ENCODE data around the gene CTNNA1. TPM values are rescaled to one million over a fixed set of nuclear protein-coding genes. Genes with fewer than 3 reads are reported as not detected.

Gene CTNNA1
- total and polyA plus RNA-seq, 2 of the 8 experiments (the other 6 are each of a cell fraction or from before 2014, with no cell fraction given) = 115 to 349 TPM

- H3K14ac ChIP-seq (ENCODE audit: insufficient read length) = no peak overlapping the region
- 0 out of 7 replicates have a peak, but pooled peaks cover 0 to 2% (median 0%) of the 10 kb centered on the region in 4 experiments for H3K4me1 ChIP-seq (replicated peaks in 1 of 4; ENCODE audit: control insufficient read depth in 3 of 4, insufficient read depth in 4 of 4, low read length in 3 of 4)
- FAIRE-seq (no peak), DNase-seq (ENCODE audit: low read depth in 1 of 2, low spot score in 2 of 2) (no peak)
- H2BK12ac ChIP-seq (ENCODE audit: low read depth, low read length) = no peak overlapping the region
- H3K79me1 ChIP-seq (ENCODE audit: low read depth, low read length) = no peaks in the 10 kb centered on the region
- ChIA-PET CTCF (ENCODE audit: partially characterized antibody) (no interaction called here), POLR2A (ENCODE audit: partially characterized antibody) (no interaction called here)
- no peak overlapping the region for H2BK20ac ChIP-seq (ENCODE audit: low read length)
- H3K23ac ChIP-seq (ENCODE audit: insufficient read length) = no peak overlapping the region
- no peak overlapping the region for H4K5ac ChIP-seq (ENCODE audit: insufficient read length, low read depth, low read length)
- H3K27ac ChIP-seq (ENCODE audit: low read depth, low read length) = no peak overlapping the region
- H4K91ac ChIP-seq (replicated peaks; ENCODE audit: insufficient read length, low read length) = no peak overlapping the region
- H3K23me2 ChIP-seq (ENCODE audit: low read depth, low read length) = no peaks in the 10 kb centered on the region
- no peak overlapping the region for H3K9ac ChIP-seq (replicated peaks in 1 of 4; ENCODE audit: extremely low read depth in 1 of 4, low read depth in 3 of 4, low read length in 3 of 4)
- H2AFZ ChIP-seq (ENCODE audit: low read length) = no peak overlapping the region
- TF ChIP-seq SRF (IDR thresholded peaks at IDR 0.05; ENCODE audit: low read depth, low read length) = no peak
- no peak for TF ChIP-seq EP300 (IDR thresholded peaks at IDR 0.05; ENCODE audit: borderline replicate concordance in 1 of 2, low read depth in 2 of 2, low read length in 2 of 2)
- no peak for TF ChIP-seq PHF8 (conservative IDR thresholded peaks at IDR 0.05; ENCODE audit: low read depth, low read length)
- no peak overlapping the region for H3K56ac ChIP-seq (replicated peaks; ENCODE audit: insufficient read length, low read depth, low read length)
- H3K79me2 ChIP-seq (ENCODE audit: control insufficient read depth in 1 of 2, insufficient read depth in 2 of 2, low read length in 2 of 2) = no peaks in the 10 kb centered on the region
- no peak overlapping the region for H4K8ac ChIP-seq (ENCODE audit: extremely low read depth, insufficient read depth, low read length)
- no peaks in the 10 kb centered on the region for H3K9me3 ChIP-seq (ENCODE audit: insufficient read depth in 2 of 2, low read depth in 1 of 2, low read length in 1 of 2)
- WGBS, 2 experiments (ENCODE audit: extremely low coverage in 1 of 2, insufficient coverage in 1 of 2, insufficient read length in 1 of 2, insufficient replicate concordance in 2 of 2, low coverage in 1 of 2, low lambda C conversion rate in 2 of 2, missing lambda C conversion rate in 1 of 2) = 89% methylated on average over 3 of the region's 3 CpGs; no CpG with 5 or more reads in 1 of the 2 experiments
- no peak overlapping the region for H3K4me3 ChIP-seq (ENCODE audit: extremely low read depth in 1 of 4, insufficient read depth in 2 of 4, low read depth in 3 of 4, low read length in 4 of 4)
- no peak overlapping the region for H2BK120ac ChIP-seq (replicated peaks; ENCODE audit: low read depth, low read length)
- no peak overlapping the region for H3K18ac ChIP-seq (ENCODE audit: extremely low read depth, low read length)
- H3K36me3 ChIP-seq (ENCODE audit: control insufficient read depth in 2 of 4, insufficient read depth in 4 of 4, low read length in 3 of 4) = peaks cover 2 to 23% (median 2%) of the 10 kb centered on the region in 4 experiments; a peak in 4 of 8 replicates
- H2BK5ac ChIP-seq (ENCODE audit: low read depth, low read length) = no peak overlapping the region
- no peak overlapping the region for H2BK15ac ChIP-seq (ENCODE audit: low read length)
- no peak overlapping the region for H3K4ac ChIP-seq (replicated peaks; ENCODE audit: insufficient read length, low read depth, low read length)
- H4K20me1 ChIP-seq (replicated peaks in 1 of 2; ENCODE audit: control insufficient read depth in 1 of 2, insufficient read depth in 2 of 2, low read length in 2 of 2) = peaks cover 0 to 2% of the 10 kb centered on the region in 2 experiments
- H3K4me2 ChIP-seq (ENCODE audit: insufficient read depth in 1 of 2, low read depth in 2 of 2, low read length in 2 of 2) = no peak overlapping the region
- no peaks in the 10 kb centered on the region for H3K27me3 ChIP-seq (replicated peaks in 1 of 4; ENCODE audit: control insufficient read depth in 3 of 4, extremely low read depth in 1 of 4, insufficient read depth in 3 of 4, low read length in 3 of 4)
- H2AK5ac ChIP-seq (ENCODE audit: low read depth, low read length) = no peak overlapping the region
Measured at GRCh38 chr5:138914338-138914737, 161.1 kb downstream of the CTNNA1 start.
